MM.1S (cell line): ENCODE results near the gene RTN4R.

Experiments
- EZH2 ChIP-seq: fragments of 300-600 bp; sonication (generic); optimal IDR thresholded peaks from 2 replicates; pipeline ENCODE3; 2017; ENCODE audit warnings: low read depth, mild to moderate bottlenecking, antibody characterized with exemption, low read length, mixed read lengths
- TF ChIP-seq, protein P1 (sequence below): fragments of 300-600 bp; sonication (generic); IDR thresholded peaks from 2 replicates; pipeline ENCODE4 v1.5.1; 2016; ENCODE audit warnings: antibody characterized with exemption, low read length, mixed read lengths

DNA sequence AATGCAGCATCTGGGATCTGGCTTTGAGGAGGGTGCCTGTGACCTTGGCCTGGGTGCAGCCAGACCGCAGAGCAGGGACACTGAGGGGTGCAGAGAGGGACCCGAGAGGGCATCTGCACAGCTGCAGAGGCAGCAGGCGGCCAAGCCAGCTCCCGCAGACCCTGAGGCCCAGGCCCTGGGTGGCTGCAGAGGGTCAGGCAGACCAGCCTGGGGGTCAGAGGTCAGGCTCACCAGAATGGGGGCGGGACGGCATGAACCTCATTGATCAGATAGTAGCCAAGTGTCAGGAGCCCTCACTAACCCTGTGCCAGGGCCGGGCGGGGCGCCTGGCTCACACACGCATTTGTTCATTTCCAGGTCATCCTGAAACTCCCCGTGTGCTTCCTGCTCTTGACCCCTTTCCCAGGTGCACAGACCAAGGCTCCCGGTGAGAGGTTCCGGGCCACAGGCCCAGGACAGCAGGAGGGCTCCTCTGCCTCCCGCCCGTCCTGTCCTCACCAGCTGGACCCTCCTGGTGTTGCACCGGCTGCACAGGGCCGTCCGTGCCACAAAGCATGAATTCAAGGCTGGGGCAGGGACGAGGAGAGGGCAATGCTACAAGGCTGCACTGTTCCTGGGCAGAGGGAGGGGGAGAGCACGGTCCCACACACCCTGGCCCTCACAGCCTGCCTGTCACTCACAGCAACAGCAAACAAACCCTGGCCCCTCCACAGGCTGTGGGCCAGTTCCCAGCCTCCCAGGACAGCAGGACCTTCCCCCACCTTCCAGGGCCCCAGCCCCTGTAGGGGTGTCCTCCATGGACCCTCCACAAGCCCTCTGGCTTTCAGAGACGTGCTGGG lies 3.3 kb downstream of the RTN4R start:
- TF ChIP-seq, protein P1, sequence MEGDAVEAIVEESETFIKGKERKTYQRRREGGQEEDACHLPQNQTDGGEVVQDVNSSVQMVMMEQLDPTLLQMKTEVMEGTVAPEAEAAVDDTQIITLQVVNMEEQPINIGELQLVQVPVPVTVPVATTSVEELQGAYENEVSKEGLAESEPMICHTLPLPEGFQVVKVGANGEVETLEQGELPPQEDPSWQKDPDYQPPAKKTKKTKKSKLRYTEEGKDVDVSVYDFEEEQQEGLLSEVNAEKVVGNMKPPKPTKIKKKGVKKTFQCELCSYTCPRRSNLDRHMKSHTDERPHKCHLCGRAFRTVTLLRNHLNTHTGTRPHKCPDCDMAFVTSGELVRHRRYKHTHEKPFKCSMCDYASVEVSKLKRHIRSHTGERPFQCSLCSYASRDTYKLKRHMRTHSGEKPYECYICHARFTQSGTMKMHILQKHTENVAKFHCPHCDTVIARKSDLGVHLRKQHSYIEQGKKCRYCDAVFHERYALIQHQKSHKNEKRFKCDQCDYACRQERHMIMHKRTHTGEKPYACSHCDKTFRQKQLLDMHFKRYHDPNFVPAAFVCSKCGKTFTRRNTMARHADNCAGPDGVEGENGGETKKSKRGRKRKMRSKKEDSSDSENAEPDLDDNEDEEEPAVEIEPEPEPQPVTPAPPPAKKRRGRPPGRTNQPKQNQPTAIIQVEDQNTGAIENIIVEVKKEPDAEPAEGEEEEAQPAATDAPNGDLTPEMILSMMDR, result no peak
- TF ChIP-seq EZH2, result no peak
